ENCODE measurements around the gene CRAMP1. TPM values are rescaled to one million over a fixed set of nuclear protein-coding genes. Genes with fewer than 3 reads are reported as not detected.

CRAMP1 gene
- total and polyA plus RNA-seq, 2 of the 8 experiments (the other 6 are each of a cell fraction or from before 2014, with no cell fraction given), result 19.2 to 23.2 TPM

DNA sequence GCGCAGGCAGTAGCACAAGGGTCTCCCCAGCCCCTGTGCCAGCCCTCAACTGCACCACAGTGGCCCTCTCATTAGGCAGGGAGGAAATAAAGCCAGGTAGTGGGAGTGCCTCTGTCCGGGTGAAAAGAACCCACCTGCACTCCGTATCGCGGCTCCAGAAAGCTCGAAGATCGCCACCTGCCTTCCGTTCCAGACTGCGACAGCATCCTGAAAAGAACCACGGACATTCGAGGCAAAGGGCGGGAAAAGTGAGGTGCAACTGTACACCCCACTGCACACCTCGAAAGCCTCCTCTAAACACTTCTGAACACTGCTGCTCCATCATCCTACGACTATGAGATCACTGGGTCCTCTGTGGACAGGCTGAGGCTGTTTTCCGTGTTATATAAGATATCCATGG is 29.0 kb upstream of the CRAMP1 start (continued):
- TF ChIP-seq POU5F1 (IDR thresholded peaks at IDR 0.05; ENCODE audit: low read depth, low read length) (no peak), RXRA (IDR thresholded peaks at IDR 0.05; ENCODE audit: insufficient read depth, low read depth, low read length) (no peak), BRCA1 (IDR thresholded peaks at IDR 0.05; ENCODE audit: low read depth, low read length) (no peak), TCF12 (IDR thresholded peaks at IDR 0.05; ENCODE audit: low read depth, low read length) (no peak), CHD1 (IDR thresholded peaks at IDR 0.05; ENCODE audit: low read depth, low read length) (no peak), USF2 (IDR thresholded peaks at IDR 0.05; ENCODE audit: low read length) (no peak), SP2 (IDR thresholded peaks at IDR 0.05; ENCODE audit: low read length) (no peak), JUN (IDR thresholded peaks at IDR 0.05; ENCODE audit: low read depth, low read length) (no peak), PHF8 (conservative IDR thresholded peaks at IDR 0.05; ENCODE audit: low read depth, low read length) (no peak)
